ENCODE results near the gene DDX25. TPM values are rescaled to one million over a fixed set of nuclear protein-coding genes. Genes with fewer than 3 reads are reported as not detected.
A peak's percentile ranks its signal among the peaks of the same experiment; 100 is the strongest.

DDX25 gene
- total and polyA plus RNA-seq, 2 of the 13 experiments (the other 11 are each of a cell fraction or from before 2014, with no cell fraction given), result 0.17 to 0.29 TPM

DNA sequence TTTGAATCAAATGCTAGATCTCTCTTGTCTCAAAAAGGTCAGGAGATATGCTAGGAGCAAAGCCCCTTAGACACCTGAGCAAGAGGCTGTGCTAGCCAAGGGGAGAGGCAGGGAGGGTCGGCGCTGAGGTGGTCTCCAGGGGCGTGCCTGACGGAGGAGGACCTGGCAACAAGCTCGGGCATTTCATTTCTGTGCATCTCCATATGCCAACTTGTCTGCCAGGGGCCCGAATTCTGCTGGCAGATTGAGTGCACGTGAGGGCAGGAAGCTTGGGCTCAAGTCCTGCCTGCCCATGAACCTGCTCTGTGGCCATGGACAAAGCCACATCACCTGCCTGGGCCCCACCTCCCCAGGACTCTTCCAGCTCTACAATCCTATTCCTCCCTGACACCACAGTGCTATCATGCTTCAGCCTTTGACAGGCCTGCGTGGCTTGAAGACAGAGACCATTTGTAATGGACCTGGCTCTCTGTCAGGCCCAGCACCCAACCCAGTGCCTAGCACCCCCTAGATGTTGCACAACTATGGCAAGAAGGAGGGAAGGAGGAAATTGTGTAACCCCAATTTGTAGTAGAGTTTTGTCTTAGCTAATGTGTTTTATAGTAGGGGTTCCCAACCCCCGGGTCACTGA lies 25.3 kb downstream of the DDX25 start:
- FAIRE-seq, result no peak
- Histone ChIP-seq H3K9me3 (ENCODE audit: low read length) (no peaks in the 10 kb centered on the region), H3K27ac (ENCODE audit: extremely low read length, insufficient read depth, low read length) (no peak overlapping the region), H3K79me2 (ENCODE audit: insufficient read depth, low read length) (no peaks in the 10 kb centered on the region), H3K4me2 (ENCODE audit: low read depth, low read length) (no peak overlapping the region), H3K4me3 (replicated peaks in 1 of 3; ENCODE audit: insufficient read depth in 1 of 3, low read depth in 2 of 3, low read length in 3 of 3) (no peak overlapping the region), H2AFZ (ENCODE audit: low read length) (no peak overlapping the region), H3K27me3 (ENCODE audit: control insufficient read depth in 1 of 2, insufficient read depth in 2 of 2, low read length in 2 of 2) (0 out of 5 replicates have a peak, but pooled peaks cover 0 to 8% of the 10 kb centered on the region in 2 experiments), H3K9ac (ENCODE audit: insufficient read depth, low read depth, low read length) (no peak overlapping the region), H3K4me1 (ENCODE audit: insufficient read depth, low read length) (peaks cover 33% of the 10 kb centered on the region), H4K20me1 (ENCODE audit: insufficient read depth, low read length) (no peaks in the 10 kb centered on the region), H3K36me3 (replicated peaks in 1 of 2; ENCODE audit: control insufficient read depth in 1 of 2, insufficient read depth in 2 of 2, low read length in 2 of 2) (no peaks in the 10 kb centered on the region)
- DNase-seq (ENCODE audit: low spot score), result no peak
- 25% methylated on average over 7 of the region's 9 CpGs for WGBS (ENCODE audit: low lambda C conversion rate)
- TF ChIP-seq RFXANK (CRISPR knock-in tag; IDR thresholded peaks at IDR 0.05) (no peak), CEBPG (CRISPR knock-in tag; IDR thresholded peaks at IDR 0.05) (peak; percentile 61), HOXA9 (CRISPR knock-in tag; IDR thresholded peaks at IDR 0.05; ENCODE audit: borderline replicate concordance) (no peak), ZNF138 (CRISPR knock-in tag; IDR thresholded peaks at IDR 0.05; ENCODE audit: low read depth) (no peak), CEBPB (IDR thresholded peaks at IDR 0.05; ENCODE audit: borderline replicate concordance, low read depth, low read length) (peak; percentile 59; the same call in 1 of the 2 replicates), AHR (CRISPR knock-in tag; IDR thresholded peaks at IDR 0.05) (no peak)
- TF ChIP-seq, protein P1, sequence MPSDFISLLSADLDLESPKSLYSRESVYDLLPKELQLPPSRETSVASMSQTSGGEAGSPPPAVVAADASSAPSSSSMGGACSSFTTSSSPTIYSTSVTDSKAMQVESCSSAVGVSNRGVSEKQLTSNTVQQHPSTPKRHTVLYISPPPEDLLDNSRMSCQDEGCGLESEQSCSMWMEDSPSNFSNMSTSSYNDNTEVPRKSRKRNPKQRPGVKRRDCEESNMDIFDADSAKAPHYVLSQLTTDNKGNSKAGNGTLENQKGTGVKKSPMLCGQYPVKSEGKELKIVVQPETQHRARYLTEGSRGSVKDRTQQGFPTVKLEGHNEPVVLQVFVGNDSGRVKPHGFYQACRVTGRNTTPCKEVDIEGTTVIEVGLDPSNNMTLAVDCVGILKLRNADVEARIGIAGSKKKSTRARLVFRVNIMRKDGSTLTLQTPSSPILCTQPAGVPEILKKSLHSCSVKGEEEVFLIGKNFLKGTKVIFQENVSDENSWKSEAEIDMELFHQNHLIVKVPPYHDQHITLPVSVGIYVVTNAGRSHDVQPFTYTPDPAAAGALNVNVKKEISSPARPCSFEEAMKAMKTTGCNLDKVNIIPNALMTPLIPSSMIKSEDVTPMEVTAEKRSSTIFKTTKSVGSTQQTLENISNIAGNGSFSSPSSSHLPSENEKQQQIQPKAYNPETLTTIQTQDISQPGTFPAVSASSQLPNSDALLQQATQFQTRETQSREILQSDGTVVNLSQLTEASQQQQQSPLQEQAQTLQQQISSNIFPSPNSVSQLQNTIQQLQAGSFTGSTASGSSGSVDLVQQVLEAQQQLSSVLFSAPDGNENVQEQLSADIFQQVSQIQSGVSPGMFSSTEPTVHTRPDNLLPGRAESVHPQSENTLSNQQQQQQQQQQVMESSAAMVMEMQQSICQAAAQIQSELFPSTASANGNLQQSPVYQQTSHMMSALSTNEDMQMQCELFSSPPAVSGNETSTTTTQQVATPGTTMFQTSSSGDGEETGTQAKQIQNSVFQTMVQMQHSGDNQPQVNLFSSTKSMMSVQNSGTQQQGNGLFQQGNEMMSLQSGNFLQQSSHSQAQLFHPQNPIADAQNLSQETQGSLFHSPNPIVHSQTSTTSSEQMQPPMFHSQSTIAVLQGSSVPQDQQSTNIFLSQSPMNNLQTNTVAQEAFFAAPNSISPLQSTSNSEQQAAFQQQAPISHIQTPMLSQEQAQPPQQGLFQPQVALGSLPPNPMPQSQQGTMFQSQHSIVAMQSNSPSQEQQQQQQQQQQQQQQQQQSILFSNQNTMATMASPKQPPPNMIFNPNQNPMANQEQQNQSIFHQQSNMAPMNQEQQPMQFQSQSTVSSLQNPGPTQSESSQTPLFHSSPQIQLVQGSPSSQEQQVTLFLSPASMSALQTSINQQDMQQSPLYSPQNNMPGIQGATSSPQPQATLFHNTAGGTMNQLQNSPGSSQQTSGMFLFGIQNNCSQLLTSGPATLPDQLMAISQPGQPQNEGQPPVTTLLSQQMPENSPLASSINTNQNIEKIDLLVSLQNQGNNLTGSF (CRISPR knock-in tag; IDR thresholded peaks at IDR 0.05), result no peak
- no peak for ATAC-seq
- ChIA-PET CTCF (ENCODE audit: low intra/inter-chr PET ratio, low total read pairs) (no interaction called here), POLR2A (no interaction called here)
- intact Hi-C loops (cut with micrococcal nuclease; ENCODE audit: unreplicated experiment) (no loop called here), in situ Hi-C loops (cut with HindIII; ENCODE audit: extremely low pct_ligation_motif_present, low pct_unique_long_range_greater_than_20kb) (no loop called here)
- BruUV-seq (replicated peaks), result no TSS peak
